Adrenal gland (tissue), 12 donors: ENCODE measurements around the gene CLIC6. TPM values are rescaled to one million over a fixed set of nuclear protein-coding genes. Genes with fewer than 3 reads are reported as not detected.
A peak's percentile ranks its signal among the peaks of the same experiment; 100 is the strongest.

Experiments
- DNase-seq, 7 donors: peaks; one replicate each; pipeline ENCODE4 v3.0.0-alpha.2; 2019 to 2020
- H3K27ac ChIP-seq, 5 donors: fragments of 200-600 bp; sonication (generic) in 4 of 5; 1 replicate in 3 of 5; 2 replicates in 2 of 5; pipeline versions ENCODE4 v1.5.1 to v1.8.0; 2016 to 2020; ENCODE audit warnings: mild to moderate bottlenecking in 1 of 5
- H3K27me3 ChIP-seq: fragments of 200-600 bp; 2 replicates; pipeline ENCODE4 v1.8.0; 2021
- H3K36me3 ChIP-seq, 2 donors: fragments of 200-600 bp; replicated peaks in 1 of 2; 1 replicate in 1 of 2; 2 replicates in 1 of 2; pipeline versions ENCODE4 v1.5.1 to v1.8.0; 2018 to 2022
- H3K4me1 ChIP-seq, 2 donors: fragments of 200-600 bp; replicated peaks in 1 of 2; 1 replicate in 1 of 2; 2 replicates in 1 of 2; pipeline versions ENCODE4 v1.5.1 to v1.8.0; 2018 to 2021
- H3K4me3 ChIP-seq, 4 donors: fragments of 200-600 bp; sonication (generic) in 3 of 4; one replicate each; pipeline ENCODE4 v1.5.1; 2016 to 2018
- H3K9me3 ChIP-seq, 3 donors: fragments of 200-600 bp; sonication (generic) in 1 of 3; replicated peaks in 1 of 3; 1 replicate in 2 of 3; 2 replicates in 1 of 3; pipeline versions ENCODE4 v1.5.1 to v1.8.0; 2016 to 2021
- CTCF ChIP-seq, 6 experiments: fragments of 450-650 bp in 4 of 6; fragments of 200-600 bp in 2 of 6; sonication (generic) in 1 of 6; IDR thresholded peaks; 1 replicate in 5 of 6; 2 replicates in 1 of 6; pipeline versions ENCODE4 v1.5.1 to v1.8.0; 2016 to 2021; ENCODE audit warnings: antibody characterized with exemption in 6 of 6, mild to moderate bottlenecking in 2 of 6, moderate library complexity in 1 of 6
- POLR2A ChIP-seq, 2 donors: fragments of 450-650 bp; IDR thresholded peaks; one replicate each; pipeline ENCODE4 v1.6.1; 2017; ENCODE audit warnings: antibody characterized with exemption in 2 of 2, mild to moderate bottlenecking in 2 of 2, moderate library complexity in 1 of 2
- WGBS, 4 donors: extraction: QIAGEN DNeasy Blood & Tissue Kit in 2 of 4; methylation state at CpG; one replicate each; pipeline versions ENCODE4 v1.1.5 to v1.1.7; 2013 to 2017; 5-methylcytosine and 5-hydroxymethylcytosine counted together
- intact Hi-C, 2 donors: fragments of 100-400 bp; cut with DNase I; formaldehyde crosslinking; loops; one replicate each; pipeline versions ENCODE4 v1.14.1 to v1.15.0; 2022 to 2023
- polyA plus RNA-seq, 3 donors: library from polyadenylated mRNA; stranded (reverse); fragments of 200-250 nt in 2 of 3; fragments of 350-450 nt in 1 of 3; fragmentation: Illumina TruSeq in 1 of 3; extraction: RNeasy Lipid Tissue Mini Kit (QIAGEN cat#74804) in 1 of 3; gene quantifications; one replicate each; pipeline ENCODE4 v1.2.3, GENCODE V29; 2013 to 2014
- total RNA-seq, 9 donors: library from RNA; depleted of rRNA in 4 of 9; stranded (reverse); fragments of >200 nt in 4 of 9; fragments of 120-200 nt in 1 of 9; fragmentation: NEBNext Ultra II Directional in 1 of 9; extraction: Animal tissue kit (Norgen Biotek cat#: 25700) in 1 of 9; gene quantifications; one replicate each; pipeline versions ENCODE4 v1.1.0 to v1.2.4, GENCODE V29; 2013 to 2023
- donor health status: healthy with polysubstance abuse.
- donor health status: Bipolar disorder and iron deficiency.
- donor health status: DM: yes; HTN: yes; CAD: no.
- donor health status: DM: no; HTN: no; CAD: no.
- donor health status: DM: no; HTN: no; CAD: no.
- donor health status: DM: yes; HTN: yes; CAD: no.

Gene CLIC6
- total and polyA plus RNA-seq, 12 donors = 0.07 to 0.41 (median 0.24) TPM; not detected in 5

- Histone ChIP-seq H3K36me3 (no peaks in the 10 kb centered on the region), H3K4me1 (no peaks in the 10 kb centered on the region), H3K4me3 (no peak overlapping the region), H3K27ac (no peak overlapping the region), H3K27me3 (peaks cover 10% of the 10 kb centered on the region), H3K9me3 (no peaks in the 10 kb centered on the region)
- DNase-seq = no peak
- TF ChIP-seq CTCF (IDR thresholded peaks at IDR 0.05) (no peak), POLR2A (IDR thresholded peaks at IDR 0.05) (no peak)
- WGBS, 4 donors = 72 to 80% (median 78%) methylated on average over 15 to 22 of the region's 22 CpGs
- intact Hi-C loops = no loop called here
Observed at GRCh38 chr21:34702341-34703170, 33.8 kb downstream of the CLIC6 start.

GRCh38 chr21:34703571-34703970 lies 34.8 kb downstream of the CLIC6 start:
- no peak overlapping the region for H3K27ac ChIP-seq
- intact Hi-C loops = no loop called here

GRCh38 chr21:34704119-34704518 lies 35.3 kb downstream of the CLIC6 start:
- no peak overlapping the region for H3K4me3 ChIP-seq
- intact Hi-C loops = no loop called here
- no peaks in the 10 kb centered on the region for H3K9me3 ChIP-seq
- no peak for DNase-seq
- peak overlapping the region in 1 of 5 donors; percentile 1 for H3K27ac ChIP-seq
- WGBS, 4 donors = 66 to 77% (median 70%) methylated on average over 7 of the region's 7 CpGs
- no peaks in the 10 kb centered on the region for H3K4me1 ChIP-seq
- H3K36me3 ChIP-seq = no peaks in the 10 kb centered on the region
- H3K27me3 ChIP-seq = peaks cover 10% of the 10 kb centered on the region
- TF ChIP-seq CTCF (IDR thresholded peaks at IDR 0.05) (no peak), POLR2A (IDR thresholded peaks at IDR 0.05) (no peak)

More at GRCh38 chr21:34703571-34703970, 34.8 kb downstream of the CLIC6 start:
- Histone ChIP-seq H3K4me3 (no peak overlapping the region), H3K36me3 (no peaks in the 10 kb centered on the region), H3K27me3 (peaks cover 10% of the 10 kb centered on the region), H3K9me3 (no peaks in the 10 kb centered on the region), H3K4me1 (no peaks in the 10 kb centered on the region)
- TF ChIP-seq POLR2A (IDR thresholded peaks at IDR 0.05) (no peak), CTCF (IDR thresholded peaks at IDR 0.05) (no peak)
- DNase-seq = no peak
- WGBS, 4 donors = 77 to 89% (median 84%) methylated on average over 12 of the region's 12 CpGs

- intact Hi-C loops = no loop called here
- Histone ChIP-seq H3K4me3 (no peak overlapping the region), H3K27ac (no peak overlapping the region), H3K36me3 (no peaks in the 10 kb centered on the region), H3K27me3 (peaks cover 10% of the 10 kb centered on the region), H3K9me3 (no peaks in the 10 kb centered on the region), H3K4me1 (no peaks in the 10 kb centered on the region)
- TF ChIP-seq CTCF (IDR thresholded peaks at IDR 0.05) = no peak
- TF ChIP-seq POLR2A (IDR thresholded peaks at IDR 0.05) = no peak
- 72 to 78% (median 74%) methylated on average over 9 of the region's 9 CpGs for WGBS, 4 donors
- no peak for DNase-seq
Observed at GRCh38 chr21:34705011-34705410, 36.2 kb downstream of the CLIC6 start.
